GM18861 (cell line): ENCODE results near the gene GP1BA.

Experiments
- ATAC-seq: cut with Tn5 transposase; IDR thresholded peaks from one replicate; pipeline ENCODE4 v1.9.1; 2021; ENCODE audit not compliant: unreplicated experiment

The GP1BA gene

GRCh38 chr17:4949321-4950074, 17.4 kb downstream of the GP1BA start:
- ATAC-seq: no peak

GRCh38 chr17:4950075-4950745, 18.1 kb downstream of the GP1BA start:
- ATAC-seq: no peak

GRCh38 chr17:4950746-4951204, 18.7 kb downstream of the GP1BA start, which contains the start of gene ENO3:
Gene ENO3, plus strand, starts transcription at chr17:4951119. Its CDS starts 711 bp downstream, at chr17:4951830.
- ATAC-seq: no peak

- ATAC-seq: no peak
Observed at GRCh38 chr17:4951486-4951885, 19.4 kb downstream of the GP1BA start.

- no peak for ATAC-seq
Observed at GRCh38 chr17:4953451-4953961, 21.4 kb downstream of the GP1BA start.

- ATAC-seq: no peak
Observed at GRCh38 chr17:4955091-4955490, 23.0 kb downstream of the GP1BA start.

- ATAC-seq: no peak
Observed at GRCh38 chr17:4956493-4957061, 24.5 kb downstream of the GP1BA start.

- no peak for ATAC-seq
Observed at GRCh38 chr17:4958102-4958501, 26.0 kb downstream of the GP1BA start.

- no peak for ATAC-seq
Observed at GRCh38 chr17:4959261-4959965, 27.3 kb downstream of the GP1BA start.

- ATAC-seq: no peak
Observed at GRCh38 chr17:4960279-4960922, 28.3 kb downstream of the GP1BA start.

- ATAC-seq: no peak
Observed at GRCh38 chr17:4965311-4965986, 33.4 kb downstream of the GP1BA start.

- peak; percentile 71 for ATAC-seq
Observed at GRCh38 chr17:4966844-4967538, 34.9 kb downstream of the GP1BA start.

GRCh38 chr17:4967539-4968485, 35.7 kb downstream of the GP1BA start, which contains the start of gene SPAG7:
Gene SPAG7, minus strand, starts transcription at chr17:4967817. Its CDS starts 13 bp downstream, at chr17:4967804.
- peak; percentile 45 for ATAC-seq

GRCh38 chr17:4968486-4969046, 36.5 kb downstream of the GP1BA start:
- ATAC-seq: no peak

- ATAC-seq: no peak
Observed at GRCh38 chr17:4969047-4969550, 37.0 kb downstream of the GP1BA start.

- ATAC-seq: no peak
Observed at GRCh38 chr17:4969551-4970173, 37.6 kb downstream of the GP1BA start.

GRCh38 chr17:4970273-4970672, 38.2 kb downstream of the GP1BA start:
- ATAC-seq: no peak
